Endothelial cell (in vitro differentiated cells): ENCODE results near the gene TBC1D20. TPM values are rescaled to one million over a fixed set of nuclear protein-coding genes. Genes with fewer than 3 reads are reported as not detected.

ENCODE experiments used
- DNase-seq: peaks from one replicate; pipeline ENCODE4 v3.0.0; 2021; ENCODE audit warnings: low spot score
- H3K27ac Mint-ChIP-seq: one replicate; pipeline ENCODE4 v1.8.0; 2021; ENCODE audit warnings: mixed read lengths, inconsistent platforms; ENCODE audit not compliant: unreplicated experiment
- H3K27me3 Mint-ChIP-seq: one replicate; pipeline ENCODE4 v1.8.0; 2021; ENCODE audit warnings: mild to moderate bottlenecking, moderate library complexity, mixed read lengths, inconsistent platforms; ENCODE audit not compliant: unreplicated experiment
- H3K36me3 Mint-ChIP-seq: one replicate; pipeline ENCODE4 v1.8.0; 2021; ENCODE audit warnings: mild to moderate bottlenecking, low read depth, mixed read lengths, inconsistent platforms; ENCODE audit not compliant: unreplicated experiment
- H3K4me1 Mint-ChIP-seq: one replicate; pipeline ENCODE4 v1.8.0; 2021; ENCODE audit warnings: mild to moderate bottlenecking, mixed read lengths, inconsistent platforms; ENCODE audit not compliant: unreplicated experiment
- H3K4me3 Mint-ChIP-seq: one replicate; pipeline ENCODE4 v1.8.0; 2021; ENCODE audit warnings: mild to moderate bottlenecking, mixed read lengths, inconsistent platforms; ENCODE audit not compliant: unreplicated experiment
- H3K9me3 Mint-ChIP-seq: one replicate; pipeline ENCODE4 v1.8.0; 2021; ENCODE audit warnings: mixed read lengths, inconsistent platforms; ENCODE audit not compliant: unreplicated experiment
- total RNA-seq: library from RNA; stranded (reverse); fragmentation: NEBNext Ultra II Directional; extraction: Animal tissue kit (Norgen Biotek cat#: 25700); gene quantifications from one replicate; pipeline ENCODE4 v1.2.1, GENCODE V29; 2021; ENCODE audit not compliant: unreplicated experiment
- TF ChIP-seq, protein P1 (sequence below): fragments of 200-600 bp; sonication (generic); IDR thresholded peaks from one replicate; pipeline ENCODE4 v1.5.0; 2021; ENCODE audit warnings: antibody characterized with exemption; ENCODE audit not compliant: unreplicated experiment

Gene TBC1D20
- total RNA-seq, 1 donor from 2014 or later = 29.9 TPM

DNA sequence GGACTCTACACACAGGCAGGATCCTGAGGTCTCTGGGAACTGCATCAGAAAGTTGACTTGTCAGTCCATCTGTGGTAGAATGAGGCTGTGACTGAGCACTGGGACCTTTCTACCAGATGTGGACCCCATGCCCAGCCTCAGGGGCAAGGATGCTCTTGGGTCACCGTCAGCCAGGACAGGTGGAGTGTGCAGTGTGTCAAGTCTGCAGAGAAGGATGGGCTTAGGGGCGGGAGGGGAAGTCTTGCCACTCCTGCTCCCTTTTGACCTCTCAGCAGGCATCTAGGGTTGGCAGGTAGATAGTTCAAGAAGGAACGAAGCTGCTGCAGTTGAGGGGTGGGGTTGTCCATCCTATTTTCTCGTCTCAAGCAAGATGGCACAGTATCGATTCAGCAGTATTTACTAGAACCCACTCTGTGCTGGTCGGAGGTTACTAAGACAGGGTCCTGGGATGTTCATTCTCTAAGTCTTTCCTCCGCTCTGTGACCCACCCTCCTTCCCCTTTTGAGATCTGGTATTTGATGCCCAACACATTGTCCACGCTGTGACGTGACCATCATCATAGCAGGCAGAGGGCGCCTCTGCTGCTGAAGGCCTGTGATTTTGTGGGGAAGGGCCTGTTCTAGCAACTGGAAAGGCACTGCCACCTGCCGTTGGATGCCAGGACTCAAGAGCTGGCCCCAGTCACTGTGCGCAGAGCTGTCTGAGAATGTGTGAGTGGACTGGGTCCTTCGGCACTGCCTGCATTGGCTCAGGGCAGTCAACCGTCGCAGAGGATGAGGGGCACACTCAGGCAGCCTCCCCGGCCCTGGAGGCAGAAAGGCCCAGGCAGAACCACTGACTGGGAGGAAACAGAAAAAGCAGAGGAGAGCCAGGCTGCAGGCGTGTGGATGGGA, 31.1 kb downstream of the TBC1D20 start:
- Mint-ChIP-seq H3K9me3 (no peaks in the 10 kb centered on the region), H3K4me3 (no peak overlapping the region), H3K36me3 (peaks cover 23% of the 10 kb centered on the region), H3K27me3 (peaks cover 7% of the 10 kb centered on the region), H3K27ac (no peak overlapping the region), H3K4me1 (peaks cover 6% of the 10 kb centered on the region)
- TF ChIP-seq, protein P1, sequence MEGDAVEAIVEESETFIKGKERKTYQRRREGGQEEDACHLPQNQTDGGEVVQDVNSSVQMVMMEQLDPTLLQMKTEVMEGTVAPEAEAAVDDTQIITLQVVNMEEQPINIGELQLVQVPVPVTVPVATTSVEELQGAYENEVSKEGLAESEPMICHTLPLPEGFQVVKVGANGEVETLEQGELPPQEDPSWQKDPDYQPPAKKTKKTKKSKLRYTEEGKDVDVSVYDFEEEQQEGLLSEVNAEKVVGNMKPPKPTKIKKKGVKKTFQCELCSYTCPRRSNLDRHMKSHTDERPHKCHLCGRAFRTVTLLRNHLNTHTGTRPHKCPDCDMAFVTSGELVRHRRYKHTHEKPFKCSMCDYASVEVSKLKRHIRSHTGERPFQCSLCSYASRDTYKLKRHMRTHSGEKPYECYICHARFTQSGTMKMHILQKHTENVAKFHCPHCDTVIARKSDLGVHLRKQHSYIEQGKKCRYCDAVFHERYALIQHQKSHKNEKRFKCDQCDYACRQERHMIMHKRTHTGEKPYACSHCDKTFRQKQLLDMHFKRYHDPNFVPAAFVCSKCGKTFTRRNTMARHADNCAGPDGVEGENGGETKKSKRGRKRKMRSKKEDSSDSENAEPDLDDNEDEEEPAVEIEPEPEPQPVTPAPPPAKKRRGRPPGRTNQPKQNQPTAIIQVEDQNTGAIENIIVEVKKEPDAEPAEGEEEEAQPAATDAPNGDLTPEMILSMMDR = peak; percentile 27
- peak; percentile 57 for DNase-seq

DNA sequence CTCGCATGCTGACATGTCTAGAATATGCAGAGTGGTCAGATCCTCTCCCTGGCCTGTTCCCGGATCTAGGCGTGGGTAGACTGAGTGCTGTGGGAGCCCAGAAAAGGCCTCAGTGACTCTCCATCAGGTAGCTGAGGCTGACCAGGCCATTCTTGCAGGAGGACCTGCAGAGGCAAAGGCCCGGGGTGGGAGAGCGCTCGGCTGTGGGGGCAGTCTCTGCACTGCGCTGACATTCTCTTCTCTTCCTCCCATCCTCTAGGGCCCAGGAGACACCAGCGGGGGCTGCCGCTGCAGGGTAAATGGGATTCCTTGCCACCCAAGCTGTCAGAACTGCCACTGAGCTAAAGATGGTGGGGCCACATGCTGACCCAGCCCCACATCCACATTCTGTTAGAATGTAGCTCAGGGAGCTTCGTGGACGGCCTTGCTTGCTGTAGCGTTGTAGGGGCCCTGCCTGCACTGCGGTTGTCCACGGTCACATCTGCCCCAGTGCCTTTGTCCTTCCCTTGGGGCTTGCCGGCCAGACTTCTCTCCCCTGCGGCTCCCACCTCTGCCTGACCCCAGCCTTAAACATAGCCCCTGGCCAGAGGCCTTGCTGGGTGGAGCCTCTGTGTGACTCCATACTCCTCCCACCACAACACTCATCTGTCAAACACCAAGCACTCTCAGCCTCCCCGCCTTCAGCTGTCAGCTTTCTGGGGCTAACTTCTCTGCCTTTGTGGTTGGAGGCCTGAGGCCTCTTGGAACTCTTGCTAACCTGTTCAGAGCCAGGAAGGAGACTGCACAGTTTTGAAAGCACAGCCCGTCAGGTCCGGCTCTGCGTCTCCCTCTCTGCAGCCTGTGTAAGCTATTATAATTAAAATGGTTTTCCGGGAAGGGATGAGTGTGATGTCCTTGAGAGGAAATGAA, 32.0 kb downstream of the TBC1D20 start:
- Mint-ChIP-seq H3K27me3 (peaks cover 7% of the 10 kb centered on the region), H3K9me3 (no peaks in the 10 kb centered on the region), H3K27ac (no peak overlapping the region), H3K4me1 (peaks cover 6% of the 10 kb centered on the region), H3K36me3 (peaks cover 16% of the 10 kb centered on the region), H3K4me3 (no peak overlapping the region)
- DNase-seq = no peak
- TF ChIP-seq, protein P1 = no peak

DNA sequence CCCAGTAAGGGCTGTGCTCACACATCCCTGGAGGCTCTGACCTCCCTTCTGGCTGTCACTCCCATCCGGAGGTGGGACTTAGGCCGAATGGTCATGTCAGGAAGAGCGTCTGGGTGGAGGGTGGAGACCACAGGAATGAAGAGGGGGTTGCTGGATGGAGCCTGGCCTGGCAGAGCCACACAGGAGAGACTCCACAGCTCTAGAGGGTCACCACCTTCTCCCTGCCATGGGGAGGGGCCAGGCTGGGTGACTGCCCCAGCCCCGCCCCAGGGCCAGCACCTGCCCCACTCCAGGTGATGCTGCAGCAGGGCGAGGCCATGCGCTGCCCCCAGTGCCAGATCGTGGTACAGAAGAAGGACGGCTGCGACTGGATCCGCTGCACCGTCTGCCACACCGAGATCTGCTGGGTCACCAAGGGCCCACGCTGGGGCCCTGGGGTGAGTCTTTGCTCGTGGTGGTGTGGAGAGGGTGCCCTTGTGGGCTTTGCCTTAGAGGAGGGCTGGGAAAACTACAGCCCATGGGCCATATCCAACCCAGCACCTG, 33.6 kb downstream of the TBC1D20 start:
- peaks cover 13% of the 10 kb centered on the region for H3K4me1 Mint-ChIP-seq
- TF ChIP-seq, protein P1 = no peak
- peaks cover 22% of the 10 kb centered on the region for H3K36me3 Mint-ChIP-seq
- no peak for DNase-seq
- H3K4me3 Mint-ChIP-seq = peak overlapping the region; percentile 51
- no peak overlapping the region for H3K27ac Mint-ChIP-seq
- H3K9me3 Mint-ChIP-seq = no peaks in the 10 kb centered on the region
- peaks cover 3% of the 10 kb centered on the region for H3K27me3 Mint-ChIP-seq

DNA sequence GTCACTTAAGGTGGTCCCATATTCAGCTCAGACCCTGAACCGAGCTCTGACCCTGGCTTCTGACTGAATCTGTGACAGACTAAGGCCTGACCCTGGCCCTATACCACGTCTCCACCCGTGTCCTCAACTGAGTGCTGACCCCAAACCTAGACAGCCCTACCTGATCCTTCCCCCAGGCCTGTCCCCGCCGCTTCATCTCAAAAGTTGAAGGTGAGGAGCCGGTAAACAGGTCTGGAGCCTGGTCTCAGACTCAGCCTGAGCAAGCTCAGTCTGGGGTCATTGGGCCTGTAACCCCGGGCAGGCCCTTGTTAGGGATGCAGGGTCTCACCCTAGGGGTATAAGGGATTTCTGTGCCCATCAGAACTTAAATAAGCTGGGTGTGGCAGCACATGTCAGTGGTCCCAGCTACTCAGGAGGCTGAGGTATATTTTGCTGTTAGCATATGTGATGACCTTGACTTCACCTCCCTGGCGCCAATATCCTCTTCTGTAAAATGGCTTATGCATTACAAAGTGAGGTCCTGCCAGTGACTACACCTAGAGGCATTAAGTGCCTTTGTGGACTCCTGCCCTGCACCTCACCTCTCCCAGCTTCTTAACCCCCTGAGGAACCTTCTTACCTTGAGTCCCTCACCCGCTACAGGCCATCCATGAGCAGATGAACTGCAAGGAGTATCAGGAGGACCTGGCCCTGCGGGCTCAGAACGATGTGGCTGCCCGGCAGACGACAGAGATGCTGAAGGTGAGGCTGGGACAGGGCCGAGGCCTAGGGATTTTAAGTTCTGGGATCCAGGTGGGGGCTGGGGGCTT, 34.3 kb downstream of the TBC1D20 start:
- Mint-ChIP-seq H3K4me3 (peak overlapping the region; percentile 51), H3K4me1 (peaks cover 7% of the 10 kb centered on the region), H3K36me3 (peaks cover 22% of the 10 kb centered on the region), H3K27ac (no peak overlapping the region), H3K27me3 (peaks cover 3% of the 10 kb centered on the region), H3K9me3 (no peaks in the 10 kb centered on the region)
- no peak for DNase-seq
- TF ChIP-seq, protein P1 = no peak
